HEK293T (cell line): ENCODE measurements around the gene HAGHL.

Experiments used
- CTCF ChIA-PET: fragments of 350-600 bp; formaldehyde crosslinking; extraction: SDS; loops from one replicate; lab custom pipeline; 2021; ENCODE audit warnings: antibody characterized with exemption, inconsistent platforms; lab: Yijun Ruan, JAX
- POLR2A ChIA-PET: fragments of 350-600 bp; formaldehyde crosslinking; extraction: SDS; loops from one replicate; lab custom pipeline; 2020; ENCODE audit warnings: antibody characterized with exemption, inconsistent platforms; lab: Yijun Ruan, JAX
- DNase-seq: peaks from one replicate; pipeline ENCODE4 v3.0.0; 2012; ENCODE audit warnings: mixed read lengths; ENCODE audit errors: extremely low spot score
- ARNT ChIP-seq: fragments of 450-650 bp; IDR thresholded peaks from 2 replicates; pipeline ENCODE4 v1.6.1; 2017; ENCODE audit warnings: mild to moderate bottlenecking
- BHLHE40 ChIP-seq: fragments of 450-650 bp; IDR thresholded peaks from 2 replicates; pipeline ENCODE4 v1.6.1; 2016; ENCODE audit warnings: mild to moderate bottlenecking, moderate library complexity, borderline replicate concordance
- CTBP1 ChIP-seq: fragments of 450-650 bp; IDR thresholded peaks from 2 replicates; pipeline ENCODE4 v1.6.1; 2016; ENCODE audit warnings: borderline replicate concordance
- ELF4 ChIP-seq: fragments of 450-650 bp; IDR thresholded peaks from 2 replicates; pipeline ENCODE4 v1.6.1; 2017; ENCODE audit warnings: antibody characterized with exemption
- FOXA1 ChIP-seq: fragments of 450-650 bp; IDR thresholded peaks from 2 replicates; pipeline ENCODE4 v1.6.1; 2016; ENCODE audit warnings: mild to moderate bottlenecking
- FOXK2 ChIP-seq: fragments of 450-650 bp; IDR thresholded peaks from 2 replicates; pipeline ENCODE4 v1.6.1; 2016; ENCODE audit warnings: mild to moderate bottlenecking
- FOXM1 ChIP-seq: fragments of 450-650 bp; IDR thresholded peaks from 2 replicates; pipeline ENCODE4 v1.6.1; 2017; ENCODE audit warnings: mild to moderate bottlenecking, borderline replicate concordance
- HDGF ChIP-seq: fragments of 450-650 bp; IDR thresholded peaks from 2 replicates; pipeline ENCODE4 v1.6.1; 2017; ENCODE audit warnings: antibody characterized with exemption, borderline replicate concordance
- L3MBTL2 ChIP-seq: fragments of 450-650 bp; conservative IDR thresholded peaks from 2 replicates; pipeline ENCODE4 v1.6.1; 2016; ENCODE audit warnings: mild to moderate bottlenecking
- LEF1 ChIP-seq: fragments of 450-650 bp; IDR thresholded peaks from 2 replicates; pipeline ENCODE4 v1.6.1; 2017; ENCODE audit warnings: mild to moderate bottlenecking, borderline replicate concordance
- NFRKB ChIP-seq: fragments of 450-650 bp; IDR thresholded peaks from 2 replicates; pipeline ENCODE4 v1.6.1; 2016; ENCODE audit warnings: mild to moderate bottlenecking, moderate library complexity
- SP1 ChIP-seq: fragments of 450-650 bp; IDR thresholded peaks from 2 replicates; pipeline ENCODE4 v1.6.1; 2017
- SUZ12 ChIP-seq: fragments of 450-650 bp; IDR thresholded peaks from 2 replicates; pipeline ENCODE4 v1.6.1; 2016; ENCODE audit warnings: mild to moderate bottlenecking
- TARDBP ChIP-seq: fragments of 450-650 bp; IDR thresholded peaks from 2 replicates; pipeline ENCODE4 v1.6.1; 2016
- ZNF384 ChIP-seq: fragments of 450-650 bp; IDR thresholded peaks from 2 replicates; pipeline ENCODE4 v1.6.1; 2016
- TF ChIP-seq, protein P1 (sequence below): fragments of 450-650 bp; IDR thresholded peaks from 2 replicates; pipeline ENCODE4 v1.6.1; 2016

Gene HAGHL

GRCh38 chr16:682493-683395 lies 44.2 kb upstream of the HAGHL start:
- TF ChIP-seq L3MBTL2 (peak; percentile 42), ARNT (no peak)
- CTCF ChIA-PET: no interaction called here
- POLR2A ChIA-PET: interaction anchor here (1.3 to 3.0 kb wide), 6 partner anchors 7 to 46 kb away, joined by 5 to 33 read pairs (median 10); partner anchors contain the start of genes ANTKMT, METTL26, RHOT2 and WDR24

DNA sequence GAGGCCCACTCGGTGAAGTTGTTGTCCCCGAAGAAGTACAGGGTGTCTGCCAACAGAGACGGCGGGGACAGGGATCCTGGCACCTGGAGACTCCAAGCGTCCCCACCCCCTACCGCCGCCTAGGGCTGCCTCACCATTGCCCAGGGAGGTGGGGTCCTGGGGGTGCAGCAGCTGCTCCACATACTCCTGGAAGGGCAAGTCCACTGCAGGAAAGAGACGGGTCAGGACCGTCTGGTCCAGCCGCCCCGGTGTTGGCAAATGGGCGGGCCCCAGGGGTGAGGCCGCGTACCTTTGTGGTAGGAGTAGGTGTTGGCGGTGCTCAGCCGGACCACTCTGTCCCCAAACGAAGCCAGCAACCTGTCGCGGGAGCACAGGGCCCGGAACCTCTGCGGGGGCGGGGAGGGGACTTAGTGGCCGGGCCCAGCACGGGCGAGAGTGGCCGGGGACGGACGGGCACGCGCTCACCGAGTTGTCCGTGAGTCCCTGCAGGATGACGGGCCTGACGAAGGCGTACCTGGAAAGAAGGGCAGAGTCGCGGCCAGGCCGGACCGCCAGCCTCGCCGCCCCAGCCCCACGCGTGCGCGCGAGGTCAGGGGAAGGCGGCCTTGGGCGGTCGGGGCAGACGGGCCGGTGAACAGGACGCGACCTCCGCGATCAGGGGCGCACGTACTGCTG lies 43.4 kb upstream of the HAGHL start:
- ChIA-PET POLR2A (interaction anchor here (1.4 kb wide), 1 partner anchor 38 kb away, joined by 4 read pairs; the partner anchor contains the start of gene ANTKMT), CTCF (no interaction called here)
- no peak for DNase-seq
- TF ChIP-seq SP1 (no peak), L3MBTL2 (peak; percentile 33), SUZ12 (no peak), HDGF (peak; percentile 58; the same call in 1 of the 2 replicates)

More at GRCh38 chr16:682493-683395, 44.2 kb upstream of the HAGHL start:
- no peak for DNase-seq

DNA sequence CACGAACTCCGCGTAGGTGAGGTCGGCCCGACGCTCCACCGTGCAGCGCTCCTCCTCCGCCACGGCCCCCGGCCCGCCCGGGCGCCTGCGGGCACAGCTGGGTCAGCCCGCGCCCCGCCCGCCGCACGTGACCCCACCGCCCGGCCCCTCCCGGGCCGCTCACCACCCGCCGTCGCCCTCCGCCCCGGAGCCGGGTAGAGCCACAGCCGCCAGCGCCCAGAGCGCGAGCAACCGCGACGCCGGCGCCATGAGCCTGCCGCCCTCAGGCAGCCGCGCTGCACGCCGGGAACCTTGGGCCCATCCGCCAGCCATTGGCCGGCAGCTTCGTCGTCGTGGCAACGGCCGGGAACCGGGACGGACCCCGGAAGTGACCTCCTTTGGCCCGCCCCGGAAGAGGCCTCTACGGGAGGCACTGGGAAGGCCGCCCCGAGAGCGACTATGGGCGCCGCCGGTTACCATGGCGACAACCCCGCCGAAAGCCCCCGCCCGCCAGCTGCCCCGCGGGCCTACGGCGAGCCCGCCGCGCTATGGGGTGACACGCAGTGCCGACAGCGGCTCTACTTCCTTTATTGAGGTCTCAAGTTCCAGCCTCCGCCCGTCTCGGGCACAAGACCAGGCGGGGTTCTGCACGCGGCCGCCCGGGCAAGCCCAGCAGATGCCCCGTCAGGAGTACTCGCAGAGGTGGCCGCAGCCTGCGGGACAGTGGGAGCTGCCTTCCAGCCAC lies 42.7 kb upstream of the HAGHL start, which contains the start of gene JMJD8:
Gene JMJD8, minus strand, starts transcription at position 264 of the 724 bp plus-strand sequence. Its CDS starts 15 bp downstream, at position 249.
- ChIA-PET CTCF (no interaction called here), POLR2A (interaction anchor here (0.5 to 1.4 kb wide), 5 partner anchors 9 to 597 kb away, joined by 3 to 4 read pairs (median 3); partner anchors contain the start of gene ANTKMT)
- TF ChIP-seq LEF1 (no peak; the same call in 1 of the 2 replicates), ARNT (peak; percentile 42), FOXA1 (no peak), TARDBP (no peak), FOXK2 (no peak), ZNF384 (no peak), CTBP1 (no peak), ELF4 (peak; percentile 92), L3MBTL2 (peak; percentile 72), BHLHE40 (no peak), SUZ12 (no peak), SP1 (no peak), HDGF (no peak), FOXM1 (0 out of 2 replicates have a peak, but pooled peaks have one; percentile 53), NFRKB (no peak)
- TF ChIP-seq, protein P1, sequence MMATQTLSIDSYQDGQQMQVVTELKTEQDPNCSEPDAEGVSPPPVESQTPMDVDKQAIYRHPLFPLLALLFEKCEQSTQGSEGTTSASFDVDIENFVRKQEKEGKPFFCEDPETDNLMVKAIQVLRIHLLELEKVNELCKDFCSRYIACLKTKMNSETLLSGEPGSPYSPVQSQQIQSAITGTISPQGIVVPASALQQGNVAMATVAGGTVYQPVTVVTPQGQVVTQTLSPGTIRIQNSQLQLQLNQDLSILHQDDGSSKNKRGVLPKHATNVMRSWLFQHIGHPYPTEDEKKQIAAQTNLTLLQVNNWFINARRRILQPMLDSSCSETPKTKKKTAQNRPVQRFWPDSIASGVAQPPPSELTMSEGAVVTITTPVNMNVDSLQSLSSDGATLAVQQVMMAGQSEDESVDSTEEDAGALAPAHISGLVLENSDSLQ: peak; percentile 20; the same call in 1 of the 2 replicates
- peak; percentile 91 for DNase-seq

DNA sequence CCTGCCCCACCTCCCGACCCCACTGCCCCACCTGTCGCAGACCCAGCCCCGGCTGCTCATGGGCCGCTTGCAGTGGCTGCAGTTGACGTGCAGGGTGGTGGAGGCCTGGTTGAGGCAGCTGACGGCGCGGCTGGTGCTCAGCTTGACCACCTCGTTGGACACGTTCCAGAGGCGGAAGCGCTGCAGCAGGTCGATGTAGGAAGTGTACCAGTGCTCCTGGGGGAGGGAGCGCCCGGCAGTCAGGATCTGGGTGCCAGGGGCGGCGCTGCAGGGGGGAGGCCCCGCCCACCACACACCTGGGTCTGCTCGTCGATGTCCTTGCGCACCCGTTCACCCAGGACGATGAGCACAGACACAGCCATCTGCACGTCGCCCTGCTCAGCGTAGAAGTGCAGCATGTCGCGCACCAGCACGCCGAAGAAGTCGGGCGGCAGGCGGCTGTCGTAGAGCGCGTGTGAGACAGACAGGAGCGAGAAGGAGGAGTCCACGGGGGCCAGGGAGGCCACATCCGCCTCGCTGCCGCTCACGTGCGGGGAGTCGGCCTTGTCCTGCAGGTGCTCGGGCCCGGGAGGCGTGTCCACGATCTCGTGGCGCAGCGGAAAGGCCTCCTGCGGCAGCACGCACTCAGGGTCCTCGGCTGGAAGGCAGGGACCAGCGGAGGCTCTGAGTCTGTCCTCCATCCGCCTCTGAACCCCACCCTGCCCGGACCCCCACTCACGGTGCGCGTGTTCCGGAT lies 41.8 kb upstream of the HAGHL start:
- no peak for TF ChIP-seq BHLHE40
- CTCF ChIA-PET: no interaction called here
- DNase-seq: no peak
- POLR2A ChIA-PET: interaction anchor here (0.6 to 1.4 kb wide), 4 partner anchors 8 to 598 kb away, joined by 3 to 4 read pairs (median 3); partner anchors contain the start of gene ANTKMT

DNA sequence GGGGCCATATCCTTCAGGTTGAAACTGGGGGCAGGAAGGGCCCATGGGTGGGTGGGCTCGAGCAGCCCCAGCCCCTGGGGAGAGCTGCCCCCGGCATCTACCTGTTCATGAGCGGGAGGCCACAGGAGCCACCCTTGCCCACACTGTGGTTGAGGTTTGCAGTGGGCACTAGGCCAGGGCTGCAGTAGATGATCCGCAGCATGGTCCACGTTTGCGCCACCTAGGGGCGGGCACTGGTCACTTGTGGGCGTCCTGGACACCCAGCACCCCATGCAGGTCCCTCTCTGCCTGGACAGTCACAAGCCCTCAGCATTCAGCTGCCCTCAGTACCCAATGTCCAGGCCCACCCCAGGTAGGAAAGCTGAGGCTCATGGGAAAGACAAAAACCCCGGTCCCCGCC lies 40.9 kb upstream of the HAGHL start:
- DNase-seq: no peak
- POLR2A ChIA-PET: interaction anchor here (1.1 to 1.4 kb wide), 2 partner anchors 34 to 55 kb away, joined by 3 to 4 read pairs; partner anchors contain the start of gene CIAO3
- TF ChIP-seq ZNF384 (no peak), FOXA1 (no peak), NFRKB (no peak), FOXM1 (no peak), ELF4 (no peak), FOXK2 (no peak), ARNT (no peak), LEF1 (no peak), SP1 (no peak), CTBP1 (no peak), HDGF (no peak), BHLHE40 (no peak), TARDBP (no peak), SUZ12 (no peak), L3MBTL2 (no peak)
- TF ChIP-seq, protein P1: no peak
- CTCF ChIA-PET: interaction anchor here (0.6 kb wide), 1 partner anchor 892 kb away, joined by 3 read pairs; no protein-coding TSS in a partner anchor
